Stomach (tissue), 9 donors: Measurements from ENCODE around the gene SLC2A8. TPM values are rescaled to one million over a fixed set of nuclear protein-coding genes. Genes with fewer than 3 reads are reported as not detected.

Experiments
- DNase-seq, 2 donors: peaks; one replicate each; pipeline versions ENCODE4 v3.0.0 to v3.0.0-alpha.2; 2013 to 2019
- H3K27ac ChIP-seq, 5 donors: fragments of 200-600 bp in 4 of 5; sonication (generic) in 4 of 5; one replicate each; pipeline ENCODE4 v1.5.1; 2013 to 2019; ENCODE audit warnings: mild to moderate bottlenecking in 1 of 5, moderate library complexity in 1 of 5
- H3K27me3 ChIP-seq, 3 donors: fragments of 200-600 bp; sonication (generic); one replicate each; pipeline ENCODE4 v1.5.1; 2017 to 2019; ENCODE audit warnings: mixed run types in 1 of 3
- H3K36me3 ChIP-seq, 4 donors: fragments of 200-600 bp; sonication (generic); 1 replicate in 3 of 4; 2 replicates in 1 of 4; pipeline ENCODE4 v1.5.1; 2016 to 2019
- H3K4me1 ChIP-seq, 4 donors: fragments of 200-600 bp; sonication (generic); one replicate each; pipeline ENCODE4 v1.5.1; 2016 to 2019
- H3K4me3 ChIP-seq, 4 donors: fragments of 200-600 bp; sonication (generic) in 3 of 4; one replicate each; pipeline ENCODE4 v1.5.1; 2016 to 2019; ENCODE audit warnings: mild to moderate bottlenecking in 1 of 4
- H3K9me3 ChIP-seq, 4 donors: fragments of 200-600 bp; sonication (generic); one replicate each; pipeline ENCODE4 v1.5.1; 2016 to 2019
- CTCF ChIP-seq, 7 experiments: fragments of 450-650 bp in 4 of 7; fragments of 200-600 bp in 3 of 7; sonication (generic) in 3 of 7; IDR thresholded peaks; one replicate each; pipeline ENCODE4 v1.5.1; 2016 to 2019; ENCODE audit warnings: antibody characterized with exemption in 7 of 7, control low read depth in 2 of 7, mild to moderate bottlenecking in 1 of 7
- EP300 ChIP-seq: sonication (generic); formaldehyde crosslinking; IDR thresholded peaks from one replicate; pipeline ENCODE4 v1.6.1; 2017; ENCODE audit warnings: antibody characterized with exemption
- POLR2A ChIP-seq, 4 donors: fragments of 450-650 bp; IDR thresholded peaks; one replicate each; pipeline ENCODE4 v1.6.1; 2016; ENCODE audit warnings: antibody characterized with exemption in 4 of 4, control low read depth in 2 of 4, mild to moderate bottlenecking in 1 of 4, moderate library complexity in 1 of 4
- POLR2AphosphoS5 ChIP-seq, 3 donors: sonication (generic); formaldehyde crosslinking; IDR thresholded peaks; one replicate each; pipeline ENCODE4 v1.6.1; 2016; ENCODE audit warnings: antibody characterized with exemption in 3 of 3
- WGBS, 5 donors: extraction: QIAGEN DNeasy Blood & Tissue Kit in 3 of 5; methylation state at CpG; one replicate each; pipeline versions ENCODE4 v1.1.5 to v1.1.7; 2013 to 2018; 5-methylcytosine and 5-hydroxymethylcytosine counted together
- intact Hi-C: fragments of 100-400 bp; cut with DNase I; formaldehyde crosslinking; loops from one replicate; pipeline ENCODE4 v1.15.1; 2023; ENCODE audit warnings: low total_unique reads
- polyA plus RNA-seq, 3 donors: library from polyadenylated mRNA; stranded (reverse); fragments of 200-250 nt; gene quantifications; one replicate each; pipeline ENCODE4 v1.2.3, GENCODE V29; 2013
- total RNA-seq, 5 donors: library from RNA; depleted of rRNA; stranded (reverse); fragments of >200 nt; gene quantifications; one replicate each; pipeline versions ENCODE4 v1.1.0 to v1.2.3, GENCODE V29; 2014 to 2016
- donor health status: healthy with polysubstance abuse.
- donor health status: Bipolar disorder and iron deficiency.
- donor health status: healthy.

Gene SLC2A8
- total and polyA plus RNA-seq, 8 donors, result 4.7 to 36.2 (median 18.0) TPM

GRCh38 chr9:127411122-127411521 lies 14.2 kb downstream of the SLC2A8 start:
- 78 to 90% (median 84%) methylated on average over 4 of the region's 4 CpGs for WGBS, 5 donors
- TF ChIP-seq EP300, result no peak
- no peak for TF ChIP-seq POLR2AphosphoS5 (IDR thresholded peaks at IDR 0.05)
- no peak for TF ChIP-seq CTCF (IDR thresholded peaks at IDR 0.05)
- no peak for TF ChIP-seq POLR2A (IDR thresholded peaks at IDR 0.05)

GRCh38 chr9:127415141-127415540 lies 18.2 kb downstream of the SLC2A8 start:
- DNase-seq, result no peak
- peak overlapping the region in 3 of 5 donors; percentile 32 to 82 (median 63) for H3K27ac ChIP-seq
- peaks cover 0 to 39% (median 10%) of the 10 kb centered on the region in 4 donors for H3K4me1 ChIP-seq
- no peak overlapping the region for H3K4me3 ChIP-seq
- TF ChIP-seq POLR2A (IDR thresholded peaks at IDR 0.05) (no peak), POLR2AphosphoS5 (IDR thresholded peaks at IDR 0.05) (no peak)
- 71 to 93% (median 85%) methylated on average over 4 of the region's 4 CpGs for WGBS, 5 donors
- intact Hi-C loops, result loop anchor here (10.0 kb wide), 1 partner anchor 190 kb away; no protein-coding TSS in a partner anchor
- H3K27me3 ChIP-seq, result no peaks in the 10 kb centered on the region
- H3K9me3 ChIP-seq, result no peaks in the 10 kb centered on the region
- peaks cover 0 to 3% (median 0%) of the 10 kb centered on the region in 4 donors for H3K36me3 ChIP-seq

More at GRCh38 chr9:127411122-127411521, 14.2 kb downstream of the SLC2A8 start:
- Histone ChIP-seq H3K4me1 (peaks cover 5 to 32% (median 10%) of the 10 kb centered on the region in 4 donors), H3K9me3 (no peaks in the 10 kb centered on the region), H3K27ac (no peak overlapping the region), H3K36me3 (peaks cover 0 to 24% (median 8%) of the 10 kb centered on the region in 4 donors), H3K4me3 (no peak overlapping the region), H3K27me3 (no peaks in the 10 kb centered on the region)
- DNase-seq, result no peak
- intact Hi-C loops, result loop anchor here (10.0 kb wide), 1 partner anchor 186 kb away; no protein-coding TSS in a partner anchor

- DNase-seq, result no peak
- no peak for TF ChIP-seq POLR2A (IDR thresholded peaks at IDR 0.05)
- TF ChIP-seq POLR2AphosphoS5 (IDR thresholded peaks at IDR 0.05), result peak in 2 of 3 donors; percentile 33 to 65
- TF ChIP-seq CTCF (IDR thresholded peaks at IDR 0.05), result no peak
- TF ChIP-seq EP300, result peak; percentile 28
- H3K4me3 ChIP-seq, result no peak overlapping the region
- intact Hi-C loops, result loop anchor here (10.0 kb wide), 1 partner anchor 191 kb away; no protein-coding TSS in a partner anchor
- WGBS, 5 donors, result 64 to 86% (median 75%) methylated on average over 1 of the region's 1 CpG
- peaks cover 0 to 44% (median 10%) of the 10 kb centered on the region in 4 donors for H3K4me1 ChIP-seq
- H3K27ac ChIP-seq, result peak overlapping the region in 3 of 5 donors; percentile 32 to 82 (median 63)
- no peaks in the 10 kb centered on the region for H3K27me3 ChIP-seq
- peaks cover 0 to 3% (median 0%) of the 10 kb centered on the region in 4 donors for H3K36me3 ChIP-seq
- H3K9me3 ChIP-seq, result no peaks in the 10 kb centered on the region
Observed at GRCh38 chr9:127415657-127416056, 18.7 kb downstream of the SLC2A8 start.

GRCh38 chr9:127417131-127418036 lies 20.4 kb downstream of the SLC2A8 start:
- no peaks in the 10 kb centered on the region for H3K9me3 ChIP-seq
- intact Hi-C loops, result loop anchor here (10.0 kb wide), 1 partner anchor 193 kb away; no protein-coding TSS in a partner anchor
- no peak for DNase-seq
- TF ChIP-seq POLR2A (IDR thresholded peaks at IDR 0.05) (no peak), EP300 (no peak), POLR2AphosphoS5 (IDR thresholded peaks at IDR 0.05) (peak in 1 of 3 donors; percentile 24), CTCF (IDR thresholded peaks at IDR 0.05) (no peak)
- 64 to 81% (median 70%) methylated on average over 15 of the region's 15 CpGs for WGBS, 5 donors
- H3K4me3 ChIP-seq, result no peak overlapping the region
- H3K27ac ChIP-seq, result peak overlapping the region in 2 of 5 donors; percentile 41 to 71
- no peaks in the 10 kb centered on the region for H3K27me3 ChIP-seq
- peaks cover 8 to 62% (median 17%) of the 10 kb centered on the region in 4 donors for H3K4me1 ChIP-seq
- H3K36me3 ChIP-seq, result peaks cover 0 to 3% (median 0%) of the 10 kb centered on the region in 4 donors
